OCI-LY7 (cell line): ENCODE results near the gene RAB6A.
"Not testable (repeated sequence)": the region's sequence is repeated elsewhere in the genome, so short reads cannot be mapped to it uniquely, and the experiment has no call there.

ENCODE experiments used
- EZH2phosphoT487 ChIP-seq: fragments of 200-600 bp; sonication (generic); IDR thresholded peaks from 2 replicates; pipeline ENCODE4 v1.6.1; 2018; ENCODE audit warnings: low read depth, borderline replicate concordance, mild to moderate bottlenecking, mixed run types, antibody characterized with exemption, low read length, moderate library complexity, mixed read lengths
- TF ChIP-seq, protein P1 (sequence below): fragments of 200-600 bp; sonication (generic); conservative IDR thresholded peaks from 2 replicates; pipeline ENCODE4 v1.5.1; 2014; ENCODE audit warnings: mild to moderate bottlenecking, antibody characterized with exemption, low read length, moderate library complexity, mixed read lengths

DNA sequence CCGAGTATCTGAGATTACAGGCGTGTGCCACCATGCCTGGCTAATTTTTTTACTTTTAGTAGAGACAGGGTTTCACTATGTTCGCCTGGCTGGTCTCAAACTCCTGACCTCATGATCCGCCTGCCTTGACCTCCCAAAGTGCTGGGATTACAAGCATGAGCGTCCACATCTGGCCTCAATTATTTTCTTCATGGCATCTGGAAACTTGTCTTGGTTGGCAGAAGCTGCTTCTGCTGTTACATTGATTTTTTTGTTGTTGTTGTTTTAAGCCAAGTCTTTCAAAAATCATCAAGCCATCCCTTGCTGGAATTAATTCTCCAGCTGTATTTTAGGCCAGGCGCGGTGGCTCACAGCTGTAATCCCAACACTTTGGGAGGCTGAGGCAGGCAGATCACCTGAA lies 27.9 kb downstream of the RAB6A start:
- TF ChIP-seq, protein P1, sequence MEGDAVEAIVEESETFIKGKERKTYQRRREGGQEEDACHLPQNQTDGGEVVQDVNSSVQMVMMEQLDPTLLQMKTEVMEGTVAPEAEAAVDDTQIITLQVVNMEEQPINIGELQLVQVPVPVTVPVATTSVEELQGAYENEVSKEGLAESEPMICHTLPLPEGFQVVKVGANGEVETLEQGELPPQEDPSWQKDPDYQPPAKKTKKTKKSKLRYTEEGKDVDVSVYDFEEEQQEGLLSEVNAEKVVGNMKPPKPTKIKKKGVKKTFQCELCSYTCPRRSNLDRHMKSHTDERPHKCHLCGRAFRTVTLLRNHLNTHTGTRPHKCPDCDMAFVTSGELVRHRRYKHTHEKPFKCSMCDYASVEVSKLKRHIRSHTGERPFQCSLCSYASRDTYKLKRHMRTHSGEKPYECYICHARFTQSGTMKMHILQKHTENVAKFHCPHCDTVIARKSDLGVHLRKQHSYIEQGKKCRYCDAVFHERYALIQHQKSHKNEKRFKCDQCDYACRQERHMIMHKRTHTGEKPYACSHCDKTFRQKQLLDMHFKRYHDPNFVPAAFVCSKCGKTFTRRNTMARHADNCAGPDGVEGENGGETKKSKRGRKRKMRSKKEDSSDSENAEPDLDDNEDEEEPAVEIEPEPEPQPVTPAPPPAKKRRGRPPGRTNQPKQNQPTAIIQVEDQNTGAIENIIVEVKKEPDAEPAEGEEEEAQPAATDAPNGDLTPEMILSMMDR, result not testable (repeated sequence)
- TF ChIP-seq EZH2phosphoT487, result not testable (repeated sequence)
